ENCODE results near the gene PLLP. TPM values are rescaled to one million over a fixed set of nuclear protein-coding genes. Genes with fewer than 3 reads are reported as not detected.

PLLP gene
- total RNA-seq, 4 donors from 2014 or later = 1.7 to 11.4 (median 5.4) TPM

DNA sequence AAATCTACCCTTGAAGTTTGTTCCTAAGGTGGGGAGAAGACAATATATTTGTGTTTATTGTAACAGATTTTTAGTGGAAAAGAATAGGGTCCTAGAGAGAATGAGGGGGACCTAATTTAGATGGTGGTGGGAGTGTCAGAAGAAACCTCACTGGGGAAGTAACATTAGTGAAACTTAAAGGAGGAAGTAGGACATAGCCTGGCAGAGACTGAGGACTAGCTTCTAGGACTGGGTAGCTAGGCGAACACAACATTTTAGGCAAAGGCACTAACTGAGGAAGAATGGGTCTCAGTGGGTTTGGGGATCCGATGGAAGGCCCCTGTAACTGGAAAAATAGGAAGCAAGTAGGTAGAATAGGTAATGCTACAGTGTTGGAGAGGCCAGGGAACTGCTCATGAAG, 43.6 kb downstream of the PLLP start:
- no peak for TF ChIP-seq POLR2AphosphoS5 (IDR thresholded peaks at IDR 0.05)
- TF ChIP-seq, protein P1, sequence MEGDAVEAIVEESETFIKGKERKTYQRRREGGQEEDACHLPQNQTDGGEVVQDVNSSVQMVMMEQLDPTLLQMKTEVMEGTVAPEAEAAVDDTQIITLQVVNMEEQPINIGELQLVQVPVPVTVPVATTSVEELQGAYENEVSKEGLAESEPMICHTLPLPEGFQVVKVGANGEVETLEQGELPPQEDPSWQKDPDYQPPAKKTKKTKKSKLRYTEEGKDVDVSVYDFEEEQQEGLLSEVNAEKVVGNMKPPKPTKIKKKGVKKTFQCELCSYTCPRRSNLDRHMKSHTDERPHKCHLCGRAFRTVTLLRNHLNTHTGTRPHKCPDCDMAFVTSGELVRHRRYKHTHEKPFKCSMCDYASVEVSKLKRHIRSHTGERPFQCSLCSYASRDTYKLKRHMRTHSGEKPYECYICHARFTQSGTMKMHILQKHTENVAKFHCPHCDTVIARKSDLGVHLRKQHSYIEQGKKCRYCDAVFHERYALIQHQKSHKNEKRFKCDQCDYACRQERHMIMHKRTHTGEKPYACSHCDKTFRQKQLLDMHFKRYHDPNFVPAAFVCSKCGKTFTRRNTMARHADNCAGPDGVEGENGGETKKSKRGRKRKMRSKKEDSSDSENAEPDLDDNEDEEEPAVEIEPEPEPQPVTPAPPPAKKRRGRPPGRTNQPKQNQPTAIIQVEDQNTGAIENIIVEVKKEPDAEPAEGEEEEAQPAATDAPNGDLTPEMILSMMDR (IDR thresholded peaks at IDR 0.05) = no peak
- no peak for TF ChIP-seq POLR2A (IDR thresholded peaks at IDR 0.05)
- TF ChIP-seq EP300 (IDR thresholded peaks at IDR 0.05) = no peak
- Histone ChIP-seq H3K4me1 (peaks cover 0 to 11% (median 0%) of the 10 kb centered on the region in 3 donors), H3K36me3 (peaks cover 6 to 45% of the 10 kb centered on the region in 2 donors), H3K27me3 (no peaks in the 10 kb centered on the region), H3K4me3 (no peak overlapping the region), H3K9me3 (no peaks in the 10 kb centered on the region), H3K27ac (no peak overlapping the region)
- WGBS, 2 donors (ENCODE audit: low coverage in 1 of 2) = 71 to 88% methylated on average over 2 of the region's 2 CpGs
- no peak for ATAC-seq

DNA sequence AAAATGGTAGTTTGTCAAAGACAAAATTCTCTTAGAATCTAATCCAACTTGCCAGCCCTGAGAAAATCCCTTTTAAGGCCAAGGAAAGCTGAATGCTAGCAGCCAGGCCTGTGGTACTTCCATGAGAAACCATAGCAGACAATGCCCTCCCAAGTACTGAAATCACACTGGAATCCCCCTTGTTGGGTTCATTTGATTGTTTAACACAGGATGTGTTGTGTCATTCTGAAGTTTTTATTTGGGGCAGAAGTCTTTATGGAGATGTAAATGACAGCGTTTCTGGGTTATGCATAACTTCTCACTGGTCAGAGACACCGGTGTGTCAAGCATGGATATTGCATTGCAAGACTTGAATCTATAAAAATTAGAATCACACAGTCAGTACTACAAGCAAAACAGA, 45.4 kb downstream of the PLLP start:
- no peak for ATAC-seq
- Histone ChIP-seq H3K9me3 (no peaks in the 10 kb centered on the region), H3K4me1 (peaks cover 0 to 9% (median 0%) of the 10 kb centered on the region in 3 donors), H3K27me3 (no peaks in the 10 kb centered on the region), H3K36me3 (peaks cover 6 to 60% of the 10 kb centered on the region in 2 donors), H3K27ac (no peak overlapping the region), H3K4me3 (no peak overlapping the region)
- WGBS, 2 donors (ENCODE audit: low coverage in 1 of 2) = 86 to 97% methylated on average over 2 of the region's 2 CpGs
- no peak for TF ChIP-seq POLR2AphosphoS5 (IDR thresholded peaks at IDR 0.05)

DNA sequence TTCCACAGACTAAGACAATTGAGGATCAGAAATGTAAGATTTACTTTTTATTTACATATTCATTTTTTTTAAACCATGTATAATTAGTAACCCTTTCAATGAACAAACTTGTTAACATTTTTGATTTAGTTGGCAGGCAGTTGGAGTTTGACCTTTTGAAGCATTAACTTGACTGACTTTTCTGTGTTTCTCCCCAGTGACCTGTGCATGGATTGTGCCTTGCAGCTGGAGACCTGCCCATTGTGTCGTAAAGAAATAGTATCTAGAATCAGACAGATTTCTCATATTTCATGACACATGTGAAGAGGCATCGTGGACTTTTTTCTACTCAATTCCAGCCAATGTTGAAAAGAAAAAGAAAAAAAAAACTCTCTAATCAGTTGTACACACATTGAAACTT, 45.8 kb downstream of the PLLP start:
- Histone ChIP-seq H3K9me3 (no peaks in the 10 kb centered on the region), H3K4me3 (no peak overlapping the region), H3K36me3 (peaks cover 6 to 64% of the 10 kb centered on the region in 2 donors), H3K27me3 (no peaks in the 10 kb centered on the region), H3K27ac (no peak overlapping the region), H3K4me1 (peaks cover 0 to 7% (median 0%) of the 10 kb centered on the region in 3 donors)
- ATAC-seq = no peak
- TF ChIP-seq EP300 (IDR thresholded peaks at IDR 0.05) (no peak), POLR2AphosphoS5 (IDR thresholded peaks at IDR 0.05) (no peak), POLR2A (IDR thresholded peaks at IDR 0.05) (no peak)
- TF ChIP-seq, protein P1 (IDR thresholded peaks at IDR 0.05) = no peak
- 69 to 77% methylated on average over 2 of the region's 2 CpGs for WGBS, 2 donors (ENCODE audit: low coverage in 1 of 2)

DNA sequence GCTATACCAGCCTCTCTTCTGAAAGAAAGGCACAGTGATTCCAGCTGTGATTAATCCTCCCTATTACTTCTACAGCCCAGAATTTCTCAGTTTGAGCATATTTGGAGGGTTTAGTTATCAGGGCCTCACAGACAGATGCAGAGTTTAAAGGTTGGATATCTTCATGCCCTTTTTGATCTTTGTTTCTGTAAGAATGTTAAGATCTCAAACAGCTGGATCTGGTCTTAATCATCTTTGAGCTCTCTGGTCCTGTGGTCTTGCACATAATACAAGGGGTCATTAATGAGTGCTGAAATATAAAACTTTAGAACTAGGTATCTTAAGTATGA, 48.5 kb downstream of the PLLP start:
- ATAC-seq = no peak
- Histone ChIP-seq H3K4me3 (no peak overlapping the region), H3K36me3 (peaks cover 14 to 91% of the 10 kb centered on the region in 2 donors), H3K4me1 (peaks cover 0 to 7% (median 0%) of the 10 kb centered on the region in 3 donors), H3K9me3 (no peaks in the 10 kb centered on the region), H3K27me3 (no peaks in the 10 kb centered on the region), H3K27ac (no peak overlapping the region)
- no peak for TF ChIP-seq POLR2A (IDR thresholded peaks at IDR 0.05)
- TF ChIP-seq POLR2AphosphoS5 (IDR thresholded peaks at IDR 0.05) = no peak
- TF ChIP-seq, protein P1 (IDR thresholded peaks at IDR 0.05) = no peak
- TF ChIP-seq EP300 (IDR thresholded peaks at IDR 0.05) = no peak

DNA sequence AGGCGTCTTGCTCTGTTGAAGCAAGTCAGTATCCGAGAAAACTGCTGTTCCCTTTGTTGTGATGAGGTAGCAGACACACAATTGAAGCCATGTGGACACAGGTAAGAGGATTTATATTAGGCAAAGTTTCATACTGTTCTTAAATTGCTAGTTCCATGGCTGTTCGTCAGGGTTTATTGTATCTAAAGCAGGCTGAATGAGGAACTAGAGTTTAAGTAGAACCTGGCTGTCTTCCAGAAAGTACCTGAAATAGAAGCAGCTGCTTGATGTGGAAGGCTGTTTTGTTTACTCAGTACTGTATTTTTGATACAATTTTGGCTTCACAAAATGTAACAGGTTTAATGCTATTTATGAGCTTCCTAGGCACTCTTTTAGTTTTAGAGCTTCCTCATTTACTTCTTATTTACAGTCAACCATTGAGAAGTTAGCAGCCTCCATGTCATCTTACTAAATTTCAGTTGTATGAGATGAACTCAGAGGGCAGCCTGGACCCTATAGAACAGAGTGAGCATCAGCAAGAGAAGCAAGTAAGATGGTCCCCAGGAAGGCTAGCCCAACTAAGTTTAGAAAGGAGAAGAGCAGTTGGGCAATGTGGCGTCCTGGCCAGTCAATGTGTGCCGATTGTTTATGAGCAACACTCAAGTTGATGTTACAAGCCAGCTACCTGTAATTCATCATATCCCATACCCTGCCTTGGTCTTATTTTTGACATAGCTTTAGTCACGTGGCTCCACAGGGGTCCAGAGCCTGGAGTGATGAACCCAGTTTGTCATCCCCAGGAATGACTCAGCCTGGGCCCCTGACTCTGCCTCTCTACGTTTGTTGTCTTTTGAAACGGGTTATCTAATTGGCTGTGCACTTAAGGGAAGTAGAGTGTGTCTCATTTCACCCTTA, 49.1 kb downstream of the PLLP start:
- 75 to 81% methylated on average over 7 to 8 of the region's 8 CpGs for WGBS, 2 donors (ENCODE audit: low coverage in 1 of 2)
- Histone ChIP-seq H3K4me1 (peaks cover 0 to 7% (median 0%) of the 10 kb centered on the region in 3 donors), H3K27me3 (no peaks in the 10 kb centered on the region), H3K4me3 (no peak overlapping the region), H3K9me3 (no peaks in the 10 kb centered on the region), H3K27ac (no peak overlapping the region), H3K36me3 (peaks cover 19 to 97% of the 10 kb centered on the region in 2 donors)
- no peak for ATAC-seq
- TF ChIP-seq, protein P1 (IDR thresholded peaks at IDR 0.05) = no peak
- TF ChIP-seq EP300 (IDR thresholded peaks at IDR 0.05) (no peak), POLR2AphosphoS5 (IDR thresholded peaks at IDR 0.05) (no peak), POLR2A (IDR thresholded peaks at IDR 0.05) (no peak)
